GM12801 (cell line): ENCODE data around the gene MYO1E.

ENCODE experiments used
- TF ChIP-seq, protein P1 (sequence below): IDR thresholded peaks from one replicate; pipeline ENCODE4 v1.5.1; 2011; ENCODE audit warnings: control low read depth; ENCODE audit not compliant: insufficient read length; ENCODE audit errors: extremely low read depth

Gene MYO1E

GRCh38 chr15:59380902-59381610 lies 8.4 kb upstream of the MYO1E start:
- TF ChIP-seq, protein P1, sequence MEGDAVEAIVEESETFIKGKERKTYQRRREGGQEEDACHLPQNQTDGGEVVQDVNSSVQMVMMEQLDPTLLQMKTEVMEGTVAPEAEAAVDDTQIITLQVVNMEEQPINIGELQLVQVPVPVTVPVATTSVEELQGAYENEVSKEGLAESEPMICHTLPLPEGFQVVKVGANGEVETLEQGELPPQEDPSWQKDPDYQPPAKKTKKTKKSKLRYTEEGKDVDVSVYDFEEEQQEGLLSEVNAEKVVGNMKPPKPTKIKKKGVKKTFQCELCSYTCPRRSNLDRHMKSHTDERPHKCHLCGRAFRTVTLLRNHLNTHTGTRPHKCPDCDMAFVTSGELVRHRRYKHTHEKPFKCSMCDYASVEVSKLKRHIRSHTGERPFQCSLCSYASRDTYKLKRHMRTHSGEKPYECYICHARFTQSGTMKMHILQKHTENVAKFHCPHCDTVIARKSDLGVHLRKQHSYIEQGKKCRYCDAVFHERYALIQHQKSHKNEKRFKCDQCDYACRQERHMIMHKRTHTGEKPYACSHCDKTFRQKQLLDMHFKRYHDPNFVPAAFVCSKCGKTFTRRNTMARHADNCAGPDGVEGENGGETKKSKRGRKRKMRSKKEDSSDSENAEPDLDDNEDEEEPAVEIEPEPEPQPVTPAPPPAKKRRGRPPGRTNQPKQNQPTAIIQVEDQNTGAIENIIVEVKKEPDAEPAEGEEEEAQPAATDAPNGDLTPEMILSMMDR: no peak

- TF ChIP-seq, protein P1: no peak
Measured at GRCh38 chr15:59379531-59379930, 6.9 kb upstream of the MYO1E start.

GRCh38 chr15:59378855-59379254 lies 6.2 kb upstream of the MYO1E start:
- TF ChIP-seq, protein P1: no peak

GRCh38 chr15:59377924-59378323 lies 5.3 kb upstream of the MYO1E start:
- TF ChIP-seq, protein P1: no peak

DNA sequence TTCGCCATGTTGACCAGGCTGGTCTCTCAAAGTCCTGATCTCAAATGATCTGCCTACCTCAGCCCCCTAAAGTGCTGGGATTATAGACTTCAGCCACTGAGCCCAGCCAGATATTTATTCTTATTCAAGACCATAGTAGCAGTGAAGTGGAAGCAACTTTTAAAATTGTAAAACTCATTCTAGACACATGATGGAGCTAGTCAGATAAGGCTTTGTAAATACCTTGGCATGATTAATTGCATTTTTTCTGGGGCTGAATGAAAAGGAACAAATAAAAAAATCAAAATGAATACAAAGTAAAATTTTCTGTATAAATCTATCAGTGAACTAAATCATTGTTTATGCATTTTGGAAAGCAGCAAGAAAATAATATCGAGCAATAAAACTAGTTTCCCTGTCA lies 4.1 kb upstream of the MYO1E start:
- TF ChIP-seq, protein P1: no peak

- TF ChIP-seq, protein P1: no peak
Measured at GRCh38 chr15:59373215-59373614, 544 bp upstream of the MYO1E start.

- TF ChIP-seq, protein P1: no peak
Measured at GRCh38 chr15:59371458-59372351, 966 bp downstream of the MYO1E start.
